Stimulated activated CD4-positive, alpha-beta T cell treated with anti-CD3 and anti-CD28 coated beads, Interleukin-4, amount 100 ng/mL, for 48 hours (primary cell): Measurements from ENCODE around the gene C1QB.

Source experiments
- DNase-seq, 2 donors: peaks; one replicate each; pipeline ENCODE4 v3.0.0-alpha.2; 2020; ENCODE audit warnings: low read depth in 2 of 2

C1QB gene

GRCh38 chr1:22652881-22653316 is at the start of gene C1QB:
Gene C1QB, plus strand, starts transcription at chr1:22653236. Its CDS starts 6,227 bp downstream, at chr1:22659463.
- DNase-seq, result no peak

- DNase-seq, result no peak
Measured at GRCh38 chr1:22606161-22606560, 46.9 kb upstream of the C1QB start.

GRCh38 chr1:22607154-22607553 is 45.9 kb upstream of the C1QB start:
- no peak for DNase-seq

- no peak for DNase-seq
Measured at GRCh38 chr1:22608361-22608760, 44.7 kb upstream of the C1QB start.

- DNase-seq, result no peak
Measured at GRCh38 chr1:22609291-22609690, 43.7 kb upstream of the C1QB start.

- DNase-seq, result peak; percentile 8 to 13
Measured at GRCh38 chr1:22611530-22611947, 41.5 kb upstream of the C1QB start.

- no peak for DNase-seq
Measured at GRCh38 chr1:22612671-22613571, 40.1 kb upstream of the C1QB start.

- DNase-seq, result no peak
Measured at GRCh38 chr1:22613572-22613918, 39.5 kb upstream of the C1QB start.

- no peak for DNase-seq
Measured at GRCh38 chr1:22613951-22614350, 39.1 kb upstream of the C1QB start.

- DNase-seq, result no peak
Measured at GRCh38 chr1:22615886-22616285, 37.1 kb upstream of the C1QB start.

GRCh38 chr1:22616571-22616970 is 36.5 kb upstream of the C1QB start:
- no peak for DNase-seq

GRCh38 chr1:22618056-22618455 is 35.0 kb upstream of the C1QB start:
- no peak for DNase-seq

GRCh38 chr1:22619252-22619651 is 33.8 kb upstream of the C1QB start:
- no peak for DNase-seq

- DNase-seq, result no peak
Measured at GRCh38 chr1:22619798-22620197, 33.2 kb upstream of the C1QB start.

GRCh38 chr1:22621761-22622160 is 31.3 kb upstream of the C1QB start:
- no peak for DNase-seq

- no peak for DNase-seq
Measured at GRCh38 chr1:22625262-22625925, 27.6 kb upstream of the C1QB start.

- DNase-seq, result no peak
Measured at GRCh38 chr1:22626237-22627157, 26.5 kb upstream of the C1QB start.

- no peak for DNase-seq
Measured at GRCh38 chr1:22627331-22627730, 25.7 kb upstream of the C1QB start.

GRCh38 chr1:22628698-22629444 is 24.2 kb upstream of the C1QB start:
- DNase-seq, result no peak

- DNase-seq, result no peak
Measured at GRCh38 chr1:22629886-22630285, 23.1 kb upstream of the C1QB start.

- DNase-seq, result no peak
Measured at GRCh38 chr1:22633697-22634463, 19.2 kb upstream of the C1QB start.
